Astrocyte (in vitro differentiated cells and primary cell): Measurements from ENCODE around the gene ABLIM2. TPM values are rescaled to one million over a fixed set of nuclear protein-coding genes. Genes with fewer than 3 reads are reported as not detected.

Source experiments
- DNase-seq: peaks from one replicate; pipeline ENCODE4 v3.0.0-alpha.2; 2010; ENCODE audit warnings: low read depth
- FAIRE-seq: peaks from 2 replicates; lab custom pipeline; 2011; peaks lifted over from hg19 to GRCh38; lab: Jason Lieb, UNC
- H2AFZ ChIP-seq: 2 replicates; pipeline ENCODE4 v1.6.0; 2012; ENCODE audit warnings: low read depth, low read length, inconsistent platforms
- H3K27ac ChIP-seq: 2 replicates; pipeline ENCODE4 v1.5.1; 2011; ENCODE audit warnings: low read depth, low read length, inconsistent platforms
- H3K27me3 ChIP-seq: 2 replicates; pipeline ENCODE4 v1.6.0; 2011; ENCODE audit warnings: low read length, inconsistent platforms; ENCODE audit not compliant: insufficient read depth
- H3K36me3 ChIP-seq: 2 replicates; pipeline ENCODE4 v1.5.1; 2011; ENCODE audit warnings: low read length, inconsistent platforms; ENCODE audit not compliant: insufficient read depth
- H3K4me1 ChIP-seq: 2 replicates; pipeline ENCODE4 v1.5.1; 2011; ENCODE audit warnings: low read length, inconsistent platforms; ENCODE audit not compliant: insufficient read depth
- H3K4me2 ChIP-seq: 2 replicates; pipeline ENCODE4 v1.6.0; 2012; ENCODE audit warnings: low read length, inconsistent platforms
- H3K4me3 ChIP-seq: 2 replicates; pipeline ENCODE4 v1.5.1; 2011; ENCODE audit warnings: low read depth, mild to moderate bottlenecking, low read length, inconsistent platforms; ENCODE audit not compliant: insufficient read depth
- H3K79me2 ChIP-seq: 2 replicates; pipeline ENCODE4 v1.6.0; 2012; ENCODE audit warnings: mild to moderate bottlenecking, low read length, inconsistent platforms; ENCODE audit not compliant: insufficient read depth
- H3K9ac ChIP-seq: 2 replicates; pipeline ENCODE4 v1.6.0; 2012; ENCODE audit warnings: mild to moderate bottlenecking, low read length, inconsistent platforms
- H3K9me3 ChIP-seq: 2 replicates; pipeline ENCODE4 v1.5.1; 2012; ENCODE audit warnings: low read depth, mild to moderate bottlenecking, low read length, inconsistent platforms; ENCODE audit not compliant: insufficient read depth
- H4K20me1 ChIP-seq: 2 replicates; pipeline ENCODE4 v1.6.0; 2012; ENCODE audit warnings: low read length, inconsistent platforms; ENCODE audit not compliant: insufficient read depth
- H3K27ac Mint-ChIP-seq: one replicate; pipeline ENCODE4 v1.8.0; 2021; ENCODE audit warnings: mild to moderate bottlenecking, mixed read lengths; ENCODE audit not compliant: unreplicated experiment
- H3K27me3 Mint-ChIP-seq: one replicate; pipeline ENCODE4 v1.8.0; 2021; ENCODE audit warnings: low read depth, mixed read lengths; ENCODE audit not compliant: unreplicated experiment
- H3K36me3 Mint-ChIP-seq: one replicate; pipeline ENCODE4 v1.8.0; 2021; ENCODE audit warnings: low read depth, mixed read lengths; ENCODE audit not compliant: unreplicated experiment
- H3K4me1 Mint-ChIP-seq: one replicate; pipeline ENCODE4 v1.8.0; 2021; ENCODE audit warnings: low read depth, mixed read lengths; ENCODE audit not compliant: unreplicated experiment
- H3K4me3 Mint-ChIP-seq: one replicate; pipeline ENCODE4 v1.8.0; 2021; ENCODE audit warnings: mild to moderate bottlenecking, moderate library complexity, mixed read lengths; ENCODE audit not compliant: unreplicated experiment
- H3K9me3 Mint-ChIP-seq: one replicate; pipeline ENCODE4 v1.8.0; 2021; ENCODE audit warnings: mild to moderate bottlenecking, mixed read lengths; ENCODE audit not compliant: unreplicated experiment
- EZH2 ChIP-seq: IDR thresholded peaks from 2 replicates; pipeline ENCODE4 v1.6.1; 2012; ENCODE audit warnings: mild to moderate bottlenecking, low read length, inconsistent platforms; ENCODE audit not compliant: insufficient read depth
- total RNA-seq: library from RNA; stranded (reverse); gene quantifications from 2 replicates; pipeline ENCODE4 v1.2.1, GENCODE V29; 2021
- TF ChIP-seq, protein P1 (sequence below): IDR thresholded peaks from 2 replicates; pipeline ENCODE4 v1.5.1; 2011; ENCODE audit warnings: low read depth, mild to moderate bottlenecking, inconsistent platforms, low read length, moderate library complexity; ENCODE audit not compliant: insufficient read depth

The ABLIM2 gene
- total RNA-seq, 1 donor from 2014 or later, result 0.50 TPM

DNA sequence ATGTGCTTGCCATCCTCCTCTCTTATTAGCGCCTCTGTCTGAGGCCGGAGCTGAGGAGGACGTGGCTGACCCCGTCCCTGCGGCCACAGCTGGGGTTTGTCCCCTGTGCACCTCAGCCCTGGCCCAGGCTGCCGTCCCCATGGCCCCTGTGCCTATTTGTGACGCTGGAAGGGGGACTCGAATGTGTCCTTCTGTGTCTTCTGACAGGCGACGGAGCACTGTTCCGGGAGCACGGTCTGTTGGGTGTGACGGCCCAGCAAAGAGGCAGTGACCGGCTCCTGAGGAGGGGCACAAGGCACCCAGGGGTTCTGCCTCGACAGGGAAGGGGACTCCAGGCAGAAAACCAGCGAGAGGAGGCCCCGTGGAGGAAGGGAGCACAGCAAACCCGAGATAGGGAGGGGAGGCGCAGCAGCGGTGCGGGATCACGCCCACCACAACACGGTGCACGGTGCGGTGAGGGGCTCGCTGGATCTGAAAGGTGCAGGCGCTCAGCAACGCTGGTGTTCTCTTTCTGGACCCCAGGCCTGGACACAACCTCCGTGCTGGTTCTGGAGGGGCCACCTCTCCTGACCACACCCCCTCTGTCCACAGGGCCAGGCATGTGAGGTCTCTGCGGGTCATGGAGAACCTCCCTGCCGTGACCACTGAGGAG lies 46.1 kb upstream of the ABLIM2 start:
- Mint-ChIP-seq H3K9me3 (no peaks in the 10 kb centered on the region), H3K4me1 (peaks cover 2% of the 10 kb centered on the region), H3K27me3 (peaks cover 47% of the 10 kb centered on the region), H3K27ac (no peak overlapping the region), H3K4me3 (no peak overlapping the region), H3K36me3 (no peaks in the 10 kb centered on the region)
- Histone ChIP-seq H3K79me2 (no peaks in the 10 kb centered on the region), H3K4me1 (peaks cover 15% of the 10 kb centered on the region), H3K4me3 (no peak overlapping the region), H3K9me3 (no peaks in the 10 kb centered on the region), H3K27me3 (no peaks in the 10 kb centered on the region), H2AFZ (no peak overlapping the region), H3K9ac (no peak overlapping the region), H3K36me3 (no peaks in the 10 kb centered on the region), H3K4me2 (no peak overlapping the region), H3K27ac (no peak overlapping the region), H4K20me1 (no peaks in the 10 kb centered on the region)
- FAIRE-seq (no peak), DNase-seq (no peak)
- TF ChIP-seq, protein P1, sequence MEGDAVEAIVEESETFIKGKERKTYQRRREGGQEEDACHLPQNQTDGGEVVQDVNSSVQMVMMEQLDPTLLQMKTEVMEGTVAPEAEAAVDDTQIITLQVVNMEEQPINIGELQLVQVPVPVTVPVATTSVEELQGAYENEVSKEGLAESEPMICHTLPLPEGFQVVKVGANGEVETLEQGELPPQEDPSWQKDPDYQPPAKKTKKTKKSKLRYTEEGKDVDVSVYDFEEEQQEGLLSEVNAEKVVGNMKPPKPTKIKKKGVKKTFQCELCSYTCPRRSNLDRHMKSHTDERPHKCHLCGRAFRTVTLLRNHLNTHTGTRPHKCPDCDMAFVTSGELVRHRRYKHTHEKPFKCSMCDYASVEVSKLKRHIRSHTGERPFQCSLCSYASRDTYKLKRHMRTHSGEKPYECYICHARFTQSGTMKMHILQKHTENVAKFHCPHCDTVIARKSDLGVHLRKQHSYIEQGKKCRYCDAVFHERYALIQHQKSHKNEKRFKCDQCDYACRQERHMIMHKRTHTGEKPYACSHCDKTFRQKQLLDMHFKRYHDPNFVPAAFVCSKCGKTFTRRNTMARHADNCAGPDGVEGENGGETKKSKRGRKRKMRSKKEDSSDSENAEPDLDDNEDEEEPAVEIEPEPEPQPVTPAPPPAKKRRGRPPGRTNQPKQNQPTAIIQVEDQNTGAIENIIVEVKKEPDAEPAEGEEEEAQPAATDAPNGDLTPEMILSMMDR, result no peak
- no peak for TF ChIP-seq EZH2

DNA sequence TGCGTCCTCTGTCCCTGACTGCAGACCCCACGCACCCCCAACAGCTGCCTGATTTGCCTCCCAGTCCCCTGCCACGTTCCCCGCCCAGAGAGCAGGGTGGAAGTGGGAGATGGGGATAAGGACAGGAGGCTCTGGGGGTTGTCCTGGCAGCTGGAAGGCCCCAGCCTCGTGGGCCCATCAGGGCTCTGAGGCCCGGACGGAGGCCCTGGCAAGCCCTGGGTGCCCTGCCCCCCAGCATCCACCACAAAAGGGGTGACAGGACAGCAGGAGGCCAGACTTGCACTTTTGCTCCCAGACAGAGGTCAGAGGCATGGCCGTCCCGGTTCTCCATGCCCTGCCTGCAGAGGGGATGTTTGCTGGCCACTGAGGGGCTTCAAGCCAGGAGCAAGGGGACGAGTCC lies 45.2 kb upstream of the ABLIM2 start:
- Mint-ChIP-seq H3K4me3 (no peak overlapping the region), H3K36me3 (no peaks in the 10 kb centered on the region), H3K9me3 (no peaks in the 10 kb centered on the region), H3K4me1 (peaks cover 6% of the 10 kb centered on the region), H3K27me3 (peaks cover 38% of the 10 kb centered on the region), H3K27ac (no peak overlapping the region)
- Histone ChIP-seq H3K4me1 (peaks cover 24% of the 10 kb centered on the region), H3K27ac (no peak overlapping the region), H3K4me3 (no peak overlapping the region), H3K4me2 (no peak overlapping the region), H3K9ac (no peak overlapping the region), H3K9me3 (no peaks in the 10 kb centered on the region), H3K79me2 (no peaks in the 10 kb centered on the region), H2AFZ (no peak overlapping the region), H4K20me1 (no peaks in the 10 kb centered on the region), H3K36me3 (no peaks in the 10 kb centered on the region), H3K27me3 (no peaks in the 10 kb centered on the region)
- DNase-seq (no peak), FAIRE-seq (no peak)
- TF ChIP-seq, protein P1, result no peak
- no peak for TF ChIP-seq EZH2

DNA sequence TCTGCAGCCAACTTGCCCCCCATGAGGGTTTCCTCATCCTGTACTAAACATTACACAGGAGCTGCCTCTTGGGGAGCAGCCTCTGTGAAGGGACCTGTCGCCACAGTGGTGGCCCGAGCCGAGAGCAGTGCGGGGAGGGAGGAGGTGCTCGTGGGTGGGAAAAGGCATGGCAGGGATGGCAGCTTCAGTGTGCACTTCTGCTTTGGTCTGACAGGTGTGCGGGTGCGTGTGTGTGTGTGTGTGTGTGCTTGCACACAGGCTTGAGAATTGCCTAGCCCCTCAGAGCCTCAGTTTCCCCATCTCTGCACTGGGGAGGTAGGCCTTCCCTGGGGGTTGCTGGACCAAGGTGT lies 44.4 kb upstream of the ABLIM2 start:
- Mint-ChIP-seq H3K4me1 (peaks cover 10% of the 10 kb centered on the region), H3K27me3 (peaks cover 36% of the 10 kb centered on the region), H3K36me3 (no peaks in the 10 kb centered on the region), H3K4me3 (no peak overlapping the region), H3K9me3 (no peaks in the 10 kb centered on the region), H3K27ac (no peak overlapping the region)
- peaks cover 29% of the 10 kb centered on the region for H3K4me1 ChIP-seq
- no peak overlapping the region for H3K4me3 ChIP-seq
- TF ChIP-seq, protein P1, result no peak
- TF ChIP-seq EZH2, result no peak
- H3K9me3 ChIP-seq, result no peaks in the 10 kb centered on the region
- no peak overlapping the region for H2AFZ ChIP-seq
- no peaks in the 10 kb centered on the region for H3K36me3 ChIP-seq
- H3K27me3 ChIP-seq, result no peaks in the 10 kb centered on the region
- no peak for DNase-seq
- no peak overlapping the region for H3K9ac ChIP-seq
- H3K27ac ChIP-seq, result no peak overlapping the region
- no peaks in the 10 kb centered on the region for H3K79me2 ChIP-seq
- no peak for FAIRE-seq
- no peaks in the 10 kb centered on the region for H4K20me1 ChIP-seq
- no peak overlapping the region for H3K4me2 ChIP-seq
